Stimulated activated CD4-positive, alpha-beta T cell treated with anti-CD3 and anti-CD28 coated beads, Interleukin-4, amount 100 ng/mL, for 48 hours (primary cell): ENCODE results near the gene AKR1D1.
A peak's percentile ranks its signal among the peaks of the same experiment; 100 is the strongest.
"Not testable (repeated sequence)": the region's sequence is repeated elsewhere in the genome, so short reads cannot be mapped to it uniquely, and the experiment has no call there.

Source experiments
- DNase-seq, 2 donors: peaks; one replicate each; pipeline ENCODE4 v3.0.0-alpha.2; 2020; ENCODE audit warnings: low read depth in 2 of 2

The AKR1D1 gene

DNA sequence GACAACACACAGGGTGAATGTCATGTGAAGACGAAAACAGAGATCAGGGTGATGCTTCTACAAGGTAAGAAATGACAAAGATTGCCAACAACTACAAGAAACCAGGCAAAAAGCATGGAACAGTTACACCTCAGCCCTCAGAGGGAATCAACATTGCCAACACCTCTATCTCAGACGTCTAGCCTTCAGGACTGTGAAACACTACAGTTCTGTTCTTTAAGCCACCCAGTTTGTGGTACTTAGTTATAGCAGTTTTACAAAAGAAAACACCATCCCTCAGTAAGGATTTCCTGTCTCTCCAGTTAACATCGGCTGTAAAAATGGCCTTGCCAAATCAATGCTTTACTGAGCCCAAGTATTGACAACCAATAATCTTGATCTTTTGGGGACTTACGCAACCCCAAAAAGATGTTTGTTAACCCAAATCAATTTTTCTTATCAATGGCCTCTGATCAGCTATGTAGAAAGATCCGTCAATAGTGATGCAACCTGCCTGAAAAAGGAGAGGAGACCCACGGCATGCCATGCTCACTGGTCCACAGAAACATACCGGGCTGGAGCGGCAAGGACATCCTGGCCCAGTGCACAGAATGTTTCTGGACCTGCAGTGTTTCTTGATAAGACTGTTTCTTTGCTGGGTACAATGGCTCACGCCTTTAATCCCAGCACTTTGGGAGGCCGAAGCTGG, 44.0 kb downstream of the AKR1D1 start:
- no peak for DNase-seq

DNA sequence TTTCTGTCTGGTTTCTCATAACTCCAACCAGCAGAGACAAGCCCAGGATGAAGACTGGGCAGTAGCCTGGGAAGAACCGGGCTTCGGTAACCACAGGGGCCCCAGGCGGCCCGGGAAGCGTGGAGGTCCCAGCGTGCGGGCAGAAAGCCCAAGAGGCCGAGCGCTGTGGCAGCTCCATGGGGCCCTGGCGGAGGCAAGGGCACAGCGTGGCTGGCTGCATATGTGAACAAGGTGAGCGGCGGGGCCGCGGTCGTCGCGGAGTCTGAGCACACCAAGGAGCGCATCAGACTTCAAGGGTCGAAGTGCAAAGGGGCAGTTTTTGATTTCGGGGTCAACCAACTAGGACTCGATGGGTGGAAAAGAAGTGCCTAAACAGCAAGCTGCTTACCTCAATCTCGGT, 45.9 kb downstream of the AKR1D1 start:
- no peak for DNase-seq

DNA sequence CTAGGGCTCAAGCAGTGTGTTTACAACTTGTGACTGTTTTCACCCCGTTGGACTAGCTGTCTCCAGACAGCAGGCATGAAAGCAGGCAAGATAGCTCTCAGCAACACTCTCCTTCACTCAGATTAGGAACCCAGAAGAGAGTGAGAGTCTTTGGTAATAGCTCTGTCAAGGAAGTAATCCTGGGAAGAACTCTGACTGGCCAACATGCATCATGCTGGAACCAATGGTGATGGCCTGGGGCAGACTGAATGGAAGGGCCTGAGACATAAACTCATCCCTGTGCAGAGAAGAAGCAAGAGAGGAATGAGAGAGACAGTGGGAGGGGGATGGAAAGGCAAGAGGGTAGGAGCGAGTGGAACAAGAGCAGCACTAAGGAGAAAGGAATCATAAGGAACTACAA, 48.9 kb downstream of the AKR1D1 start:
- DNase-seq, result no peak

DNA sequence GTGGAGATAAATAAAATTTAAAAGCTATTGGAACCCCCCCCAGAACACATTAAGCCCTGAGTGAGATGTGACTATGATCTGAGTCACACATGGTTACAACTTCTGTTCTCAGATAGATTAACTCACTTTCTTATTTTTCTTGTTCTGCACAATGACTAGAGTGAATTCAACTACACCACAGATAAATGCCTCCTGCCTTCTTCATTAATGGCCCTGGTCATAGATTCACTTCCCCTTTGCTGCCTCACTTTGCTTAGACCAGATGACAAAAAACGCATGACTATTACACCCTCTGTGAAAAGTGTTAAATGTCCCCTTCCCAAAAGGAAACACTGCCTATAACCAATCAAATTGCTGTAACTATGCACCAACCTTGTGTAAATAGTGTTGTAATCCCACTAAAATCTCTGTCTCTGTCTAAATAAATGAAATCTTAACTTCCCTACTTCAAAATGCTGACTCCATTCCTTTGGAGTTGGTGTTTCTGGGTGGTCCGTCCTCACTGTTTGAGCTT, 49.4 kb downstream of the AKR1D1 start:
- no peak for DNase-seq

DNA sequence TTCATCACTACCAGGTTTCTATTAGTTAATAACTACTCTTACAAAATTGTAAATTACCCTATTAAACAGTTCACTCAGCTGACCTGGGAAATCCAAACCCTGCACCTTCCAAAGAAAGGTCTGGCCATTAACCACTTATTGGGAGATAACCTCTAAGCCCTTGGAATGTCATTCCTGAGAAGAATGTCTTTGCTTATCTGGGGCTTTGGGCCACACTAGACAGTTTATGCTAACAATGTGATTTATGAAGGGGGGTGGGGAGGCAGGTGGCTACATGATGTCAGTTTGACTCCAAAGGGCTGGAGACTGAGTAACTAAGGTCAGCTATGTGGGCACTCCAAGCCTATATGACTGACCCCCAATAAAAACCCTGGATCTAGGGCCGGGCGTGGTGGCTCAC, 50.7 kb downstream of the AKR1D1 start:
- no peak for DNase-seq

DNA sequence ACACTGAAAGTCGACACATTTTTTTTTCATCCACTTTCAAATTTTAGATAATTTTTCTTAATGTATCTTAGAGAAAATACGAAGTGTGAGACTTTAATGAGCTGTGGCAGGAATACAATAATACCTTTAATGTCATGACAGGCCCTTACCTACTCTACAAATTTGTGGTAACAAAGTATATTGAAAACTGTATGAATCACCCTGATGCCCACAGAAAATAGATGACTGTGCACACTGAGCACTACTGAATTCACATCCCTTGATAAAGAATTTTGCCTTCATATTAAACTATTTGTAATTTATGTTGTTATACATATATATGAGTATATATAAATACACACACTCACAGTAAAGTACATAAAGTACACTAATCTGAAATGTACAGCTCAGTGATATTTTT, 51.7 kb downstream of the AKR1D1 start:
- DNase-seq, result no peak

DNA sequence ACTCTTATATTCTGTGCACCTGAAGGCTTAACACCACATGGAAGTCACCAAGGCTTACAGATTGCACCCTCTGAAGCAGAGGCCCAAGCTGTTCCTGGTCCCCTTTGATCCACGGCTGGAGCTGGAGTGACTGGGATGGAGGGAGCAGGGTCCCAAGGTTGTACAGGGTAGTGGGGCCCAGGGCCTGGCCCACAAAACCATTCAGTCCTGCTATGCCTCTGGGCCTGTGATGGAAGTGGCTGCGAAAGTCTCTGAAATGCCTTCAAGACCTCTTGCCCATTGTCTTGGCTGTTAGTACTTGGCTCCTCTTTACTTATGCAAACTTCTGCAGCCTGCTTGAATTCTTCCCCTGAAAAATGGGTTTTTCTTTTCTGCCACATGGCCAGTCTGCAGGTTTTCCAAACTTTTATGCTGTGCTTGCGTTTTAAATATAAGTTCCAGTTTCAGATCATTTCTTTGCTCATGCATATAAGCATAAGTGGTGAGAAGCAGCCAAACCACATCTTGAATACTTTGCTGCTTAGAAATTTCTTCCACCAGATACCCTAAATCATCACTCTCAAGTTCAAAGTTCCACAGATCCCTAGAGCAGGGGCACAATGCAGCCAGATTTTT, 53.4 kb downstream of the AKR1D1 start:
- no peak for DNase-seq

DNA sequence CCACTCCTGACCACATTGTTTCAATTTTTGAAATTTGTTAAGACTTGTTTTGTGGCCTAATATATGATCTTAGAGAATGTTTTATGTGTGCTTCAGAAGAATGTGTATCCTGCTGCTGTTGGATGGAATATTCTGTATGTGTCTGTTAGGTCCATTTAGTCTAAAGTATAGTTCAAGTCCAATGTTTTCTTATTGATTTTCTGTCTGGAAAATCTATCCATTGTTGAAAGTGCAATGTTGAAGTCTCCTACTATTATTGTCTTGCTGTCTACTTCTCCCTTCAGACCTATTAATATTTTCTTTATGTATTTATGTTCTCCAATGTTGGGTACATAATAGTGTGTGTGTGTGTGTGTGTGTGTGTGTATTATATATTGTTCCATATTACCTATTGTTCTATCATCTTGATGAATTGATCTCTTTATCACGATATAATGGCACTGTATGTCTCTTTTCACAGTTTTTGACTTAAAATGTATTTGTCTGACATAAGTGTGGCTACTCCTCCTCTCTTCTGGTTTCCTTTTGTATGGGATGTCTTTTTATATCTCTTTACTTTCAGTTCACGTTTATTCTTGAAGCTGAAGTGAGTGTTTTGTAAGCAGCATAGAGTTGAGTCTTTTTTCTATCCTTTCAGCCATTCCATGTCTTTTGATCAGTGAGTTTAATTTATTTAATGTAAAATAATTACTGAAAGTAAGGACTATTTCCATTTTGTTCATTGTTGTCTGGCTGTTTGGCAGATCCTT, 61.3 kb downstream of the AKR1D1 start:
- DNase-seq, result no peak

DNA sequence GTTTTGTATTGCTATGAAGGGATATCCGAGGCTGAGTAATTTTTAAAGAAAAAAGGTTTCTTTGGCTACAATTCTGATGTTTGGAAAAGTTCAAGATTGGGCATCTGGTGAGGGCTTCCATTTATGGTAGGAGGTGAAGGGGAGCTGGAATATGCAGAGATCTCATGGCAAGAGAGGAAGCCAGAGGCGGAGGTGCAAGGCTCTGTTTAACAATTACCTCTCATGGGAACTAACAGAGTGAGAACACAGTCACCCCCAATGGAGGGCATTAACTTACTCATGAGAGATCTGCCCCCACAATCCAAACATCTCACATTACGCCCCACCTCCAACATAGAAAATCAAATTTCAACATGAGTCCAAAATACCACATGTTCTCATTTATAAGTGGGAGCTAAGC, 62.0 kb downstream of the AKR1D1 start:
- DNase-seq, result no peak

DNA sequence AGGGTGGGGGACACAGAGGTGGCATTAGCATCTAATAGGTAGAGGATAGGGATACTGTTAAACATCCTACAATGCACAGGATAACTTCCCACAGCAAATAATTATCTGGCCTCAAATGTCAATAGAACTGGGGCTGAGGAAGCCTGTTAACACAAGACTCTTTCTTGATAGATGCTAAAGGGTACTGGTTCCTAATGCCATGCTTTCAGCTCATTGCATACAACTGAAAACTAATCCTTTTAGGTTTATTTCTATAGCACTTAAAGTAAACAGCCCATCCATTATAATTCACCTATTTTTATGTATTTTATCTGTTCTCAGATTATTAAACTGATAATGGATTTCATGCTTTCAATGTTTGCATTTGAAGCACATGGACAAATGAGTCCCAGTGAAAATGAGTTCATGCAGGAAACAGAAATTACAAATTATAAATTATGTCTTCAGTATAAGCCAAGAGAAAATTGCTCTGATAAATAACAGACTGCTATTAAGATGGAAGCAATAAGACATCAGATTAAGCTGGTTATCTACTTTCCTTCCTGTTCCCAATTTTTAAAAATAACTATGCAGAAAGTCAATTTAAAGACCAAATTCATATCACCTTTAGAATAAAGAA, 66.4 kb downstream of the AKR1D1 start:
- DNase-seq, result no peak

DNA sequence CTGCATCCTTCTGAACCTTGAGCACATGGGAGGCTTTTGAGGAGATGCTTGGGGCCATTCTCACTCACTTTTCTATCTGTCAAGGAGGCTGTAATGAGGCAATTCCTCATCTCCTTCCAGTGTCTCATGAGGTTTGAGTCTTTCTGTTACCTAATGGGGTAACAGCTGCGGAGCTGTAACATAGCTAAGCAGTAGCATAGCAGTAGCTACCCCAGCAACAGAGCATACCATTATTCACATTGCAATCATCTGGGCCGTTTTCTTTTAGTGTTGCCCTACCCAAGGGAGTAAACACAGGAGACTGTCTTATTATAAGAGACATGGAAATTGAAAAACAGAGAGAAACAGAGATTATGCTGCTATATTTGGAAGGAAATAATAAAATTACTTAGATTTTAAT, 68.7 kb downstream of the AKR1D1 start:
- no peak for DNase-seq

DNA sequence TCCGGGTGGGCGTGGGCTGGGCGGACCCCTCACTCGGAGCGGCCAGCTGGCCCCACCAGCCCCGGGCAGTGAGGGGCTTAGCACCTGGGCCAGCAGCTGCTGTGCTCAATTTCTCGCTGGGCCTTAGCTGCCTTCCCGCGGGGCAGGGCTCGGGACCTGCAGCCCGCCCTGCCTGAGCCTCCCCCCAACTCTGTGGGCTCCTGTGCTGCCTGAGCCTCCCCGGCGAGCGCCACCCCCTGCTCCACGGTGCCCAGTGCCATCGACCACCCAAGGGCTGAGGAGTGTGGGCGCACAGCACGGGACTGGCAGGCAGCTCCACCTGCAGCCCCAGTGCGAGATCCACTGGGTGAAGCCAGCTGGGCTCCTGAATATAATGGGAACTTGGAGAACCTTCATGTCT, 70.0 kb downstream of the AKR1D1 start:
- DNase-seq, result not testable (repeated sequence)

DNA sequence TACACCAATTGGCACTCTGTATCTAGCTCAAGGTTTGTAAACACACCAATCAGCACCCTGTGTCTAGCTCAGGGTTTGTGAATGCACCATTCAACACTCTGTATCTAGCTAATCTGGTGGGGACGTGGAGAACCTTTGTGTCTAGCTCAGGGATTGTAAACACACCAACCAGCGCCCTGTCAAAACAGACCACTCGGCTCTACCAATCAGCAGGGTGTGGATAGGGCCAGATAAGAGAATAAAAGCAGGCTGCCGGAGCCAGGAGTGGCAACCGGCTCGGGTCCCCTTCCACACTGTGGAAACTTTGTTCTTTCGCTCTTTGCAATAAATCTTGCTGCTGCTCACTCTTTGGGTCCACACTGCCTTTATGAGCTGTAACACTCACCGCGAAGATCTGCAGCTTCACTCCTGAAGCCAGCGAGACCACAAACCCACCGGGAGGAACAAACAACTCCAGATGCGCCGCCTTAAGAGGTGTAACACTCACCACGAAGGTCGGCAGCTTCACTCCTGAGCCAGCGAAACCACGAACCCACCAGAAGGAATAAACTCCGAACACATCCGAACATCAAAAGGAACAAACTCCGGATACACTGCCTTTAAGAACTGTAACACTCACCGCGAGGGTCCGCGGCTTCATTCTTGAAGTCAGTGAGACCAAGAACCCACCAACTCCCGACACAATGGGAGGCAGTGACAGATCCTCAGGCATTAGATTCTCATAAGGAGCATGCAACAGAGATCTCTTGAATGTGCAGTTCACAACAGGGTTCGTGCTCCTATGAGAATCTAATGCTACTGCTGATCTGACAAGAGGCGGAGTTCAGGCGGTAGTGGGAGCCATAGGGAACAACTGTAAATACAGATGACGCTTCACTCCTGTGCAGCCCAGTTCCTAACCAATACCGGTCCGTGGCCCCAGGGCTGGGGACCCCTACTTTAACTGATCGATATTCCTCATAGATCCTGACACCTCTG, 70.8 kb downstream of the AKR1D1 start:
- DNase-seq, result not testable (repeated sequence)

DNA sequence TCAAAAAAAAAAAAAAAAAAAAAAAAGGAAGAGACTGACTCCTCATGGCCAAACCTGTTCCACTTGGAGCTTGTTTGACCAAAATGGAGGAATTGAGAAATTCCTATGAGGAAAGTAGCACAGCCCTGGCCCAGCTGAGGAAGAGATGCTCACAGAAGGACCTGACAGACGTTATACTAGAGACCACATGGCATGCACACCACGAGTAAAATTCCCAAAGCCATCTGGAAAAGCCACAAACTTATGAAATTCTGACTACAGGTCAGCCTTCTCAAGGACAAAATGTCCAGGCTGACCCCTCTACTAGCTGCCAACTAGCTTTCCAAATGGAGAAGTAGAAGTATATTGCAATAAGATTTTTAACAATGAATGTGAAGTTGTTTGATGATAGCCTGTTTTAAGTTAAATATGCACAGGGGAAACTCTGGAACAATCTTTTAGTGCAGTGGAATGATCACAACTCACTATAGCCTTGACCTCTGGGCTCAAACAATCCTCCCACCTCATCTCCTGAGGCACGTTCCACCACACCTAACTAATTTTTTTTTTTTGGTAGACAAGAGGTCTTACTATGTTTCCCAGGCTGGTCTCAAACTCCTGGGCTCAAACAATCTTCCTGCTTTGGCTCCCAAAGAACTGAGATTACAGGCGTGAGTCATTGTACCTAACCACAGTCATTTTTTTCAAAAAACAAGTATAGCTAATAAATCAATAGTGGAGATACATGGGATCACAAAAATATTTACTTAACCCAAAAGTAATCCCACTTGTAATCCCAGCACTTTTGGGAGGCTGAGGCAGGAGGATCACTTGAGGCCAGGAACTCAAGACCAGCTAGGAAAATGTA, 75.7 kb downstream of the AKR1D1 start:
- DNase-seq, result no peak

DNA sequence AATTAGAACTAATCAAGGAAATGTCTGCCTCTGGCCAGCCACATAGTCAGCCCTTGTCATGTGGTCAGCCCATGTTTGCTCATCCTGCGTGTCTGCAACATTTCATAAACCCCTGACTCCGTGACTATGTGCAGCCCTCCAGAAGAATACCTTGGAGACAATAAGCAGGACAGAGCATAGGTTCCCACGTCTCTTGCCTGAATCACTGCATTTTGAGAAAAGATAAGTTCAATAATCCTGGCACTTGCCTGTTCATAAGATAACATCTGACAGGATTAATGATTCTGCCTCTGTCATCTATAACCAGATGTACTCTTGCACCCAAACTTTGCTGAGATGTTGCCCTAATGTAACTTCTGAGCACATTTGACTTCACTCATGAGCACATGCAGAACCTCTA, 78.4 kb downstream of the AKR1D1 start:
- no peak for DNase-seq

DNA sequence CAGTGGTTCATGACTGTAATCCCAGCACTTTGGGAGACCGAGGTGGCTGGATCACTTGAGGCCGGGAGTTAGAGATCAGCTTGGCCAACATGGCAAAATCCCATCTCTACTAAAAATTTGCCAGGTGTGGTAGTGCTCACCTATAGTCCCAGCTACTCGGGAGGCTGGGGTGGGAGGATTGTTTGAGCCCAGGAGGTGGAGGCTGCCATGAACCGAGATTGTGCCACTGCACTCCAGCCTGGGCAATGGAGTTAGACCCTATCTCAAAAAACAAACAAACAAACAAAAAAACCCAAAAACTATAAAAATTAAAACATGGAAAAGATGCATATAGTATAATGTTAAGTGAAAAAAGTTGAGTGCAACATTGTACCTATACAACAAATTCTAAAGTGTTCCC, 81.4 kb downstream of the AKR1D1 start:
- DNase-seq, result no peak

DNA sequence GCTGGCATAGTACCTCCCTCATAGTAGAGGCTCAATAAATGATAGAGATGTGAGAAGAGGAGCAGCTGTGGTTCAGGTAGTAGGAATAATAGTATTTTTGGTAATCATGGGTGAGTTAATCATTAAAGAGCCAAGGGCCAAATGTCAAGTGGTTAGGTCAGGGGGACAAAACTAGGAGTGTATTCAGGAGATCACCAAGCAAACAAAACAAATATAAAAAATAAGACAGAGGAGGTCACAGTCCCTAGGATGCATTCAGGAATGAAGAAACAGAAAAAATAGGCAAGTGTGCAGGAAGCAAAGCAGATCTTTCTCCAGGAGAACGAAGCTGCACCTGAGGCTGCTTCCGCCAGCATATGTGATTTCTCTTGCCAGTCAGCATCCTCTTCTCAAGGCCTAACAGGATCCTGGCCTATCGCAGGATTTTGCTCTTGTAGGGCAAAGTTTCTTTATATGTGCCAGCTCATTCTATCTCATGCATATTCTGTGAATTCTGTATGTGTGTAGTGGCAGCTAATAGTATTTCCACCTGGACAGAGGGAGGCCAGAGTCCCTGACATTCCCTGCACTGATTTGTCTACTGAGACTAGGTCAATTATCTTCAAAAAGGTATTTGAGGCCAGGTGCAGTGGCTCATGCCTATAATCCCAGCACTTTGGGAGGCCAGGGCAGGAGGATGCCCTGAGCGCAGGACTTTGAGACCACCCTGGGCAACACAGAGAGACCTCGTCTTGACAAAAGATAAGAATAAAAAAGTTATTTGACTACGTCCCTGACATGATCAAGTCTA, 82.7 kb downstream of the AKR1D1 start:
- DNase-seq, result no peak

DNA sequence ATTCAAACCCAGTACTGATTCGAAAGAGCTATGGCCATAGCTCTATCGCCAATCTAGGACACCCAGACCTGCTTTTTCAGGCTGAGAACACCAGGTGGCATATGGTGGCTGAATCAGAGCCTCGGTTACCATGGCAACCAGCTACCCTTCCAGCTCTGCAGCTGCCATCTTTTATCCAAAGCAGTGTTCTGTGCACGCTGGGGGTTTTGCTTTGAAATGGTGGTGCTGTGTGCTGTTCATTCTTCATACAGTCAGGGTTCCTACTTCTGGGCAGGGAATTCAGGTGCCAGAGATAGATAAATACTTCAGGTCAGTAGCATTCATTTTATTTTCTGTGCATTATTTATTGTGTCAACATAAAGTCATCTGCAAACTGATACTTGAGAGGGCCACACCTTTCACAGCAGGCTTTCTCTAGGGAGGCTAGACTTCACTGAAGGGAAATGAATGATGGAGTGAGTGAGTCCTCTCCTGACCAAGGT, 85.4 kb downstream of the AKR1D1 start:
- peak; percentile 42 to 64 for DNase-seq

DNA sequence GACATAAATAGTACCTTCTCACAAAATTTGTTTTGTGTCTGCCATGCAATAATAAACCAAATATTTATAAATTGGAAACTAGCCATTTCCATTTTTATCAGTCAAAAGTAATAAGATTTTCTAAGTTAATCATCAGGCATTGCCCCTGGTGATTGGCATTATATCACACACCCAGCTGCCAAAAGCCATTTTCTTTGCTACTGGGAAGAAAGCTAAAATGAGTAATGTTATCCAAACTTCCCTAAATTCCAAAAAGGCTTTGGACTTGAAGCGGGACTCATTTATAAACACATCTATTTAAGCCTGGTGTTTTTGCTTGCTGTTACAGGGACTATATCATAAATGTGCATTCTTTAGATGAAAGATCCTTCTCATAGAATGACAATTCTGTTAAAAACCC, 86.0 kb downstream of the AKR1D1 start:
- DNase-seq, result no peak
